HG02588 (cell line): ENCODE results near the gene ATXN7L1.
"Not testable (repeated sequence)": the region's sequence is repeated elsewhere in the genome, so short reads cannot be mapped to it uniquely, and the experiment has no call there.

ENCODE experiments used
- ATAC-seq: cut with Tn5 transposase; IDR thresholded peaks from one replicate; pipeline ENCODE4 v1.9.1; 2021; ENCODE audit warnings: mild to moderate bottlenecking, moderate library complexity; ENCODE audit not compliant: unreplicated experiment

Gene ATXN7L1

GRCh38 chr7:105861224-105861623 lies 15.2 kb downstream of the ATXN7L1 start:
- ATAC-seq: no peak

DNA sequence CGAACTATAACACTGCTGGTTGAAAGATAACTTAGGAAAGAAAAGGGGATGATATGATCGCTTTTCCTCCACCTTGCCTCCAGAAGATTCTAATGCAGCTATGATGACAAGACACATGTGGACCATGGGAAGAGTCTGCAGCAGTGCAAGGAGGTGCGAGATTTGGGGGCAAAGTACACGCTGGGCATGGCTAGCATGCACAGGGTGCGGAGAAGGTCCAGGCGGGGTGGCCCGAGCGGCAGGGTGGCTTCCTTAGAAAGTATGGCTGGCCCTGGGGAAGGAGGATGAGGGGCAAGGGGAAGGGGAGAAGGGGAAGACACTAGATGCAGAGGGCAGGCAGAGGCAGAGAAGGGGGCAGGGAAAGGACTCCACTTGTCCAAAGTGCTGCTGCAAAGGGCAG lies 15.6 kb downstream of the ATXN7L1 start:
- no peak for ATAC-seq

GRCh38 chr7:105857009-105857952 lies 19.1 kb downstream of the ATXN7L1 start:
- no peak for ATAC-seq

- no peak for ATAC-seq
These were observed 21.9 kb downstream of the ATXN7L1 start for GRCh38 chr7:105854498-105854897.

DNA sequence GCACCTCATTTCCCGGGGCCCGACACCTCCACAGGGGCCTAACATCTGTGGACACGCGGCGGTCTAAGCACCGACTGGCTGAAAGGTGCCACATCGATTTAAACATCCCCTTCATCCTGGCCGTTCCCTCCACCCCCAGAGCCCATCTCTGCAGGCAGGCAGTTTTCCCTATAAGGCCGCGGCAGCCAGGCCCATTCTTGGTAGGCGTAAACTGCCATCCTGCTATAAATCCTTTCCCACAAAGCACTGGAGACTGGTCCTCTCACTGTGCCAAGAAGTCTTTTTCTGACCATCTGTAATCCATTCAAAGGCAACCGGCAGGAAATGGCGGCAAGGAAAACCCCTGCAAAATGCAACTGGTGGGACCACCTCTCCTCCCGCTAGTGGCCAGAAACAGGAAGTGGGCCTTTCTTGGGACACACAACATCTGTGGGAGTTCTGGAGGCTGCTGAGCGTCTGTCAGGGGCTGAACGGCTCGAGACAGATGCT lies 22.4 kb downstream of the ATXN7L1 start:
- no peak for ATAC-seq

- no peak for ATAC-seq
These were observed 25.3 kb downstream of the ATXN7L1 start for GRCh38 chr7:105851064-105851463.

GRCh38 chr7:105849122-105849855 lies 27.1 kb downstream of the ATXN7L1 start:
- ATAC-seq: no peak

DNA sequence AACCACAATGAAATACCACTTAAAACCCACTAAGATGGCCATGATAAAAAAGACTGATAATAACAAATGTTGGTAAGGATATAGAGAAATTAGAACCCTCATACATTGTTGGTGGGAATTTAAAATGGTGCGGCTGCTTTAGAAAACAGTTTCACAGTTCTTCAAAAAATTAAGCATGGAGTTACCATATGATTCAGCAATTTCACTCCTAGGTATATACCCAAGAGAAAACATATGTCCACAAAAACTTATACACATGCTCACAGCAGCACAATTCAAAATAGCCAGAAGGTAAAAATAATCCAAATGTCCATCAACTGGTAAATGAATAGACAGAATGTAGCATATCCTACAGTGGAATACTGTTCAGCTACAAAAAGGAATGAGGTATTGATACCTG lies 30.0 kb downstream of the ATXN7L1 start:
- ATAC-seq: no peak

DNA sequence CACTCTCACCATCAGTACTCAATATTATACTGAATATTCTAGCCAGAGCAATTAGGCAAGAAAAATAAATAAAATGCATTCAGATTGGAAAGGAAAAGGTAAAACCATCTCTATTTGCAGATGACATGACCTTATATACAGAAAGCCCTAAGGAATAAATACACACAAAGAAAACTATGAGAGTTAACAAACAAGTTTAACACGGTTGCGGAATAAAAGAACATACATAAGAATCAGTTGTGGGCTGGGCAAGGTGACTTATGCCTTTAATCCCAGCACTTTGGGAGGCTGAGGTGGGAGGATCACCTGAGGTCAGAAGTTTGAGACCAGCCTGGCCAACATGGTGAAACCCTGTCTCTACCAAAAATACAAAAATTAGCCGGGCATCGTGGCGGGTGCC lies 31.7 kb downstream of the ATXN7L1 start:
- ATAC-seq: not testable (repeated sequence)

- no peak for ATAC-seq
These were observed 34.5 kb downstream of the ATXN7L1 start for GRCh38 chr7:105841866-105842265.

GRCh38 chr7:105840981-105841749 lies 35.2 kb downstream of the ATXN7L1 start:
- no peak for ATAC-seq

- ATAC-seq: no peak
These were observed 37.1 kb downstream of the ATXN7L1 start for GRCh38 chr7:105839266-105839665.

DNA sequence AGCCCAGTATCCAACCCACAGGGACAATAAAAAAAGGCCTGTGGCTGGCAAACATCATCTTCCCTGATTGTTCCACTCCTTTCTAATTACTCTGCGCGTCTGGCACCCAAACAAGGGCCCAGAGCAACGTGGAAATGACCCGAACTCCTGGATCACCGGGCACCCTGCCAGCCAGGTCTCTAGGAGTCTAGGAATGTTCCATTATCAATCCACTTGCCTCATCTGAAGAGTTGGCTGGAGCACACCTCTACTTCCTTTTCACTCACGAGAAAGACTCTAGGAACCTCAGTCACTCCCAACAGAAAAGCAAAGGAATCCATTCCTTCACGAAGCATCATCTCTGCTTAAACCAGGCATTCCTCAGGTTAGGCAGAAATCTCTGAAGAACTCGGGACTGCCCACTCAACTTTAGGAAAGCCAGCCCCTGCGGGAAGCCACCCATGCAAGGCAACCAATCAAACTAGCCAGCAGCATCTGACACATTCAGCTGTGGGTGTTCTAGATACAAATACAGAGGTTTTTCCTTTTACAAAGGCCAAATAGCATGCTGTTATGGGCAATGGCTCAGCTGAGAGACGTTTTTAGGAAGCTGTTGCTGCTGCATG lies 37.7 kb downstream of the ATXN7L1 start:
- no peak for ATAC-seq

GRCh38 chr7:105837765-105838626 lies 38.4 kb downstream of the ATXN7L1 start:
- ATAC-seq: no peak

- no peak for ATAC-seq
These were observed 41.0 kb downstream of the ATXN7L1 start for GRCh38 chr7:105835441-105835840.

- no peak for ATAC-seq
These were observed 44.4 kb downstream of the ATXN7L1 start for GRCh38 chr7:105831824-105832535.

GRCh38 chr7:105831302-105831620 lies 45.1 kb downstream of the ATXN7L1 start:
- ATAC-seq: no peak

GRCh38 chr7:105830405-105831301 lies 45.7 kb downstream of the ATXN7L1 start:
- no peak for ATAC-seq
